Islet of Langerhans (tissue), 1 donor: ENCODE results near the gene TMEM132C.
"Not testable (repeated sequence)": the region's sequence is repeated elsewhere in the genome, so short reads cannot be mapped to it uniquely, and the experiment has no call there.

ENCODE experiments used
- FAIRE-seq: peaks from one replicate; lab custom pipeline; 2011; peaks lifted over from hg19 to GRCh38; lab: Jason Lieb, UNC

TMEM132C gene

GRCh38 chr12:128267131-128267622, at the start of gene TMEM132C:
TMEM132C (plus strand) TSS chr12:128267170; CDS start chr12:128267403, 233 bp downstream.
- FAIRE-seq = no peak

- no peak for FAIRE-seq
These were observed 42.7 kb upstream of the TMEM132C start for GRCh38 chr12:128224226-128224625.

- FAIRE-seq = no peak
These were observed 38.4 kb upstream of the TMEM132C start for GRCh38 chr12:128228581-128228980.

- no peak for FAIRE-seq
These were observed 31.1 kb upstream of the TMEM132C start for GRCh38 chr12:128235635-128236417.

GRCh38 chr12:128236525-128236924, 30.4 kb upstream of the TMEM132C start:
- FAIRE-seq = no peak

- FAIRE-seq = no peak
These were observed 26.2 kb upstream of the TMEM132C start for GRCh38 chr12:128240745-128241144.

- FAIRE-seq = no peak
These were observed 21.8 kb upstream of the TMEM132C start for GRCh38 chr12:128245121-128245520.

GRCh38 chr12:128245905-128246304, 21.1 kb upstream of the TMEM132C start:
- no peak for FAIRE-seq

GRCh38 chr12:128250096-128250495, 16.9 kb upstream of the TMEM132C start:
- FAIRE-seq = no peak

- not testable (repeated sequence) for FAIRE-seq
These were observed 13.1 kb upstream of the TMEM132C start for GRCh38 chr12:128253829-128254228.

GRCh38 chr12:128258866-128259555, 8.0 kb upstream of the TMEM132C start:
- no peak for FAIRE-seq

- peak; percentile 27 for FAIRE-seq
These were observed 7.4 kb upstream of the TMEM132C start for GRCh38 chr12:128259556-128260070.

- FAIRE-seq = no peak
These were observed 5.2 kb upstream of the TMEM132C start for GRCh38 chr12:128261757-128262156.

GRCh38 chr12:128265566-128265965, 1.4 kb upstream of the TMEM132C start:
- FAIRE-seq = no peak

- FAIRE-seq = no peak
These were observed 884 bp upstream of the TMEM132C start for GRCh38 chr12:128266086-128266485.

GRCh38 chr12:128266541-128267130, 334 bp upstream of the TMEM132C start:
- FAIRE-seq = no peak

GRCh38 chr12:128267651-128268378, 845 bp downstream of the TMEM132C start:
- FAIRE-seq = no peak

- no peak for FAIRE-seq
These were observed 1.5 kb downstream of the TMEM132C start for GRCh38 chr12:128268379-128268995.

GRCh38 chr12:128269181-128269591, 2.2 kb downstream of the TMEM132C start:
- FAIRE-seq = no peak

GRCh38 chr12:128276471-128276870, 9.5 kb downstream of the TMEM132C start:
- no peak for FAIRE-seq

GRCh38 chr12:128286970-128287369, 20.0 kb downstream of the TMEM132C start:
- FAIRE-seq = no peak

GRCh38 chr12:128288357-128288756, 21.4 kb downstream of the TMEM132C start:
- FAIRE-seq = no peak
